Jurkat, Clone E6-1 (cell line): ENCODE results near the gene CORO2A. TPM values are rescaled to one million over a fixed set of nuclear protein-coding genes. Genes with fewer than 3 reads are reported as not detected.

ENCODE experiments used
- DNase-seq: peaks from one replicate; pipeline ENCODE4 v3.0.0-alpha.2; 2011; ENCODE audit warnings: low read depth, low spot score
- H3K4me3 ChIP-seq: 2 replicates; pipeline ENCODE4 v1.5.1; 2011; ENCODE audit warnings: mild to moderate bottlenecking, low read length, control low read depth, moderate library complexity
- polyA plus RNA-seq: library from polyadenylated mRNA; unstranded; fragments of >200 nt; gene quantifications from one replicate; pipeline ENCODE4 v1.2.1, GENCODE V29; 2012; ENCODE audit warnings: missing spikeins; ENCODE audit not compliant: insufficient read length, insufficient read depth

The CORO2A gene
- 9.6 TPM for polyA plus RNA-seq

GRCh38 chr9:98192503-98193335 lies at the start of gene CORO2A:
Gene CORO2A, minus strand, starts transcription at chr9:98192637. Its CDS starts 34,977 bp downstream, at chr9:98157660.
- DNase-seq, result peak; percentile 47

GRCh38 chr9:98241357-98242300 lies 49.2 kb upstream of the CORO2A start:
- H3K4me3 ChIP-seq, result no peak overlapping the region
- DNase-seq, result no peak

More at GRCh38 chr9:98192503-98193335, at the start of gene CORO2A:
- H3K4me3 ChIP-seq, result peak within 1 kb of the TSS; percentile 62

- H3K4me3 ChIP-seq, result no peak overlapping the region
- DNase-seq, result no peak
These were observed 48.0 kb upstream of the CORO2A start for GRCh38 chr9:98240475-98240874.

- DNase-seq, result no peak
- H3K4me3 ChIP-seq, result no peak overlapping the region
These were observed 44.6 kb upstream of the CORO2A start for GRCh38 chr9:98236901-98237487.

- no peak for DNase-seq
- no peak overlapping the region for H3K4me3 ChIP-seq
These were observed 42.7 kb upstream of the CORO2A start for GRCh38 chr9:98235126-98235525.

GRCh38 chr9:98234245-98234825 lies 41.9 kb upstream of the CORO2A start:
- no peak for DNase-seq
- no peak overlapping the region for H3K4me3 ChIP-seq

- H3K4me3 ChIP-seq, result no peak overlapping the region
- no peak for DNase-seq
These were observed 40.5 kb upstream of the CORO2A start for GRCh38 chr9:98232926-98233325.

- H3K4me3 ChIP-seq, result no peak overlapping the region
- no peak for DNase-seq
These were observed 39.5 kb upstream of the CORO2A start for GRCh38 chr9:98231770-98232478.

GRCh38 chr9:98230789-98231188 lies 38.4 kb upstream of the CORO2A start:
- H3K4me3 ChIP-seq, result no peak overlapping the region
- no peak for DNase-seq

- DNase-seq, result no peak
- no peak overlapping the region for H3K4me3 ChIP-seq
These were observed 37.9 kb upstream of the CORO2A start for GRCh38 chr9:98230304-98230703.

GRCh38 chr9:98229620-98230019 lies 37.2 kb upstream of the CORO2A start:
- no peak for DNase-seq
- H3K4me3 ChIP-seq, result no peak overlapping the region

GRCh38 chr9:98229090-98229395 lies 36.6 kb upstream of the CORO2A start:
- no peak for DNase-seq

GRCh38 chr9:98228392-98229089 lies 36.1 kb upstream of the CORO2A start:
- no peak for DNase-seq
- no peak overlapping the region for H3K4me3 ChIP-seq

More at GRCh38 chr9:98229090-98229395, 36.6 kb upstream of the CORO2A start:
- H3K4me3 ChIP-seq, result no peak overlapping the region

- H3K4me3 ChIP-seq, result no peak overlapping the region
- DNase-seq, result no peak
These were observed 35.4 kb upstream of the CORO2A start for GRCh38 chr9:98227883-98228282.

- no peak overlapping the region for H3K4me3 ChIP-seq
- DNase-seq, result no peak
These were observed 34.5 kb upstream of the CORO2A start for GRCh38 chr9:98226957-98227356.

- no peak overlapping the region for H3K4me3 ChIP-seq
- no peak for DNase-seq
These were observed 34.1 kb upstream of the CORO2A start for GRCh38 chr9:98226516-98226915.

- DNase-seq, result no peak
These were observed 32.6 kb upstream of the CORO2A start for GRCh38 chr9:98225015-98225442.

More at GRCh38 chr9:98225015-98225442, 32.6 kb upstream of the CORO2A start:
- H3K4me3 ChIP-seq, result no peak overlapping the region
